SH-SY5Y (cell line): ENCODE data around the gene KRTAP10-5.

Source experiments
- GATA2 ChIP-seq: IDR thresholded peaks from 2 replicates; pipeline ENCODE4 v1.6.1; 2011; ENCODE audit warnings: mild to moderate bottlenecking, low read depth, low read length
- GATA3 ChIP-seq: IDR thresholded peaks from 2 replicates; pipeline ENCODE4 v1.6.1; 2011; ENCODE audit warnings: low read depth, mild to moderate bottlenecking, low read length, moderate library complexity

DNA sequence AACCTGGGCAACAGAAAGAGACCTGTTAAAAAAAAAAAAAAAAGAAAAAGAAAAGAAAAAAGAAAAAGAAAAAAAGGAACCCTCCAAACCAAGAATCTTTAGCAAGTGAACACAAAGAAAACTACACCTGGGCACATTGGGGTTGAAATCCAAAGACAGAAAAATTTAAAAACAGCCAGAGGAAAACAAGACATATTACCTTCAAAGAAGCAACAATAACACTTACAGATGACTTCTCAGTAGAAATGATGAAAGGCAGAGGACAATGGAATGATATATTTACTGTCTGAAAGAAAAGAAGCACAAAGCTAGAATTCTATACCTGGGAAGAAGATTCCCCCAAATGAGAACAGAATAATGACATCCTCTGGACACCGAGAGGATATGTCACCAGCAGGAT, 37.7 kb downstream of the KRTAP10-5 start:
- no peak for TF ChIP-seq GATA3
- no peak for TF ChIP-seq GATA2
